Suprapubic skin (tissue), 3 donors: Measurements from ENCODE around the gene RAPGEFL1.

Experiments used
- EP300 ChIP-seq: sonication (generic); formaldehyde crosslinking; IDR thresholded peaks from one replicate; pipeline ENCODE4 v1.6.1; 2017; ENCODE audit warnings: antibody characterized with exemption
- POLR2A ChIP-seq, 2 donors: fragments of 450-650 bp; IDR thresholded peaks; one replicate each; pipeline ENCODE4 v1.6.1; 2017; ENCODE audit warnings: antibody characterized with exemption in 2 of 2, mild to moderate bottlenecking in 2 of 2, moderate library complexity in 2 of 2
- TF ChIP-seq, protein P1 (sequence below), 2 donors: fragments of 200-600 bp in 1 of 2; fragments of 450-650 bp in 1 of 2; sonication (generic) in 1 of 2; IDR thresholded peaks; one replicate each; pipeline ENCODE4 v1.5.1; 2016 to 2019; ENCODE audit warnings: antibody characterized with exemption in 2 of 2, mild to moderate bottlenecking in 1 of 2, moderate library complexity in 1 of 2

DNA sequence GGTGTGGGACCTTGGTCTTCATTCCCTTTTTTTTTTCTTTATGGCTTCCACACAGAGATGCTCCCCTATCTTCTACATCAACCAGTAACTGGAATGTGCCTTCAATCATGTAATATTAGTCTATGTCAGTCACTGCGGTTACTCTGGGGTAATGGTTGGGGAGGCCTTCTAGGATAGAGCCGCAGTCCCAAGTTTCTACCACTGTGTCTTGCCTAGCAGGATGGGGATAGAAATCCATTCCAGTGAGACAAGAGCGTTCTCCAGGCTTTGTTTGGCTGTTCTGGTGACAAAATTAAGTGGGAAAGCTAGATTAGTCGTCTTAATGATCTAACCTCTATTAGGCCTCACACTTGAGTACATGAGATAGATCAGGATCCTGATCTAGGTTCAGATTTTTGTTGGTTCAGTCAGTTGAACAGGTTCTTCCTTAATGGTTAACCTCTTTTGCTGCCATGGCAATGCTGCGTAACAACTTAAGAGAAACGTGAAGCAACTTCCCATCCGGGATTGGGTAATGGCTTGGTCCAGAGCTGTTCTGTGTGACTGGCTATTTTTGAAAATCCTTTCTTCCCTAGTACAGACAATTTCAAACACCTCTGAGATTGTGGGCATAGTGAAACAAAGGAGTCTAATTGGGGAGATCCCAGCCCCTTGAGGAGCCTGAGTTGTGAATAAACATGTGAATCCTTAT is 46.8 kb upstream of the RAPGEFL1 start:
- TF ChIP-seq, protein P1, sequence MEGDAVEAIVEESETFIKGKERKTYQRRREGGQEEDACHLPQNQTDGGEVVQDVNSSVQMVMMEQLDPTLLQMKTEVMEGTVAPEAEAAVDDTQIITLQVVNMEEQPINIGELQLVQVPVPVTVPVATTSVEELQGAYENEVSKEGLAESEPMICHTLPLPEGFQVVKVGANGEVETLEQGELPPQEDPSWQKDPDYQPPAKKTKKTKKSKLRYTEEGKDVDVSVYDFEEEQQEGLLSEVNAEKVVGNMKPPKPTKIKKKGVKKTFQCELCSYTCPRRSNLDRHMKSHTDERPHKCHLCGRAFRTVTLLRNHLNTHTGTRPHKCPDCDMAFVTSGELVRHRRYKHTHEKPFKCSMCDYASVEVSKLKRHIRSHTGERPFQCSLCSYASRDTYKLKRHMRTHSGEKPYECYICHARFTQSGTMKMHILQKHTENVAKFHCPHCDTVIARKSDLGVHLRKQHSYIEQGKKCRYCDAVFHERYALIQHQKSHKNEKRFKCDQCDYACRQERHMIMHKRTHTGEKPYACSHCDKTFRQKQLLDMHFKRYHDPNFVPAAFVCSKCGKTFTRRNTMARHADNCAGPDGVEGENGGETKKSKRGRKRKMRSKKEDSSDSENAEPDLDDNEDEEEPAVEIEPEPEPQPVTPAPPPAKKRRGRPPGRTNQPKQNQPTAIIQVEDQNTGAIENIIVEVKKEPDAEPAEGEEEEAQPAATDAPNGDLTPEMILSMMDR (IDR thresholded peaks at IDR 0.05): no peak
- TF ChIP-seq POLR2A (IDR thresholded peaks at IDR 0.05) (no peak), EP300 (no peak)
